AG04450 (cell line): ENCODE results near the gene HSD3B7. TPM values are rescaled to one million over a fixed set of nuclear protein-coding genes. Genes with fewer than 3 reads are reported as not detected.

ENCODE experiments used
- CTCF ChIA-PET: fragments of 300-600, 350-600 bp; formaldehyde crosslinking; extraction: SDS; loops from one replicate; lab custom pipeline; 2022; ENCODE audit warnings: antibody characterized with exemption, inconsistent platforms; lab: Charles Lee
- POLR2A ChIA-PET: fragments of 350-600 bp; formaldehyde crosslinking; extraction: SDS; loops from one replicate; lab custom pipeline; 2021; ENCODE audit warnings: antibody characterized with exemption, inconsistent platforms; lab: Yijun Ruan, JAX
- DNase-seq: peaks from one replicate; pipeline ENCODE4 v3.0.0-alpha.2; 2011; ENCODE audit warnings: low read depth, low spot score
- H3K27ac ChIP-seq: one replicate; pipeline ENCODE4 v1.5.1; 2012; ENCODE audit warnings: low read depth, low read length, control low read depth
- H3K27me3 ChIP-seq: one replicate; pipeline ENCODE4 v1.6.0; 2012; ENCODE audit warnings: low read length; ENCODE audit not compliant: control insufficient read depth, insufficient read depth
- H3K4me3 ChIP-seq: 2 replicates; pipeline ENCODE4 v1.5.1; 2011; ENCODE audit warnings: mild to moderate bottlenecking, low read depth, low read length, control low read depth
- H3K9me3 ChIP-seq: 2 replicates; pipeline ENCODE4 v1.5.1; 2012; ENCODE audit warnings: low read length; ENCODE audit not compliant: control insufficient read depth, insufficient read depth
- polyA plus RNA-seq: library from polyadenylated mRNA; depleted of rRNA; stranded (reverse); fragments of >200 nt; gene quantifications from 2 replicates; pipeline ENCODE4 v1.2.3, GENCODE V29; 2011
- TF ChIP-seq, protein P1 (sequence below): IDR thresholded peaks from 2 replicates; pipeline ENCODE4 v1.5.1; 2011; ENCODE audit warnings: low read depth, low read length, control low read depth, inconsistent platforms

The HSD3B7 gene
- polyA plus RNA-seq, 1 experiment: 6.1 TPM

DNA sequence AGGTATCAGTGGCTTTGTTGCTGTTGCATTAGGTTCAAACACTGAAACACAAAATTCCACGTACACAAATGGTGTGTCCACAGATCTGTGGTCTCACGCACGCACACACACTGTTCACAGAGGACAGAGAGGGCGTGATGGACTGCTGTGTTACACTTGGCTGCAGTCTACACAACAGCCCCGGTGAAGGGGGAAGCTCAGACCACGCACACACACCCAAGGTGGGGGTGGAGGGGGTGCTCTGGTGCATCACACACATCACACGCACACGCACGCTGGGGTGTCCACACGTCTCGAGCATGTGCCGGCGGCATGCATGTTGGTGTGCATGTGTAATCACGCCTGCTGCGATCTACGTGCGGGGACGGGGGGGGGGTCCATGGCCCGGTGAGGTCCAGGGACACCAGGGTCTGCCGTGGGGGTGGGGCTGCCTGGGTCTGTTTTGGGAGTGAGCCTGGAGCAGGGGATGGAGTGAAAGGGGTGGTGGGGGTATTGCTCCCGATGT is 7.3 kb downstream of the HSD3B7 start:
- no peak overlapping the region for H3K27ac ChIP-seq
- no peaks in the 10 kb centered on the region for H3K27me3 ChIP-seq
- H3K4me3 ChIP-seq: no peak overlapping the region
- POLR2A ChIA-PET: interaction anchor here (0.6 kb wide), 1 partner anchor 178 kb away, joined by 3 read pairs; no protein-coding TSS in a partner anchor
- no peak for DNase-seq
- TF ChIP-seq, protein P1, sequence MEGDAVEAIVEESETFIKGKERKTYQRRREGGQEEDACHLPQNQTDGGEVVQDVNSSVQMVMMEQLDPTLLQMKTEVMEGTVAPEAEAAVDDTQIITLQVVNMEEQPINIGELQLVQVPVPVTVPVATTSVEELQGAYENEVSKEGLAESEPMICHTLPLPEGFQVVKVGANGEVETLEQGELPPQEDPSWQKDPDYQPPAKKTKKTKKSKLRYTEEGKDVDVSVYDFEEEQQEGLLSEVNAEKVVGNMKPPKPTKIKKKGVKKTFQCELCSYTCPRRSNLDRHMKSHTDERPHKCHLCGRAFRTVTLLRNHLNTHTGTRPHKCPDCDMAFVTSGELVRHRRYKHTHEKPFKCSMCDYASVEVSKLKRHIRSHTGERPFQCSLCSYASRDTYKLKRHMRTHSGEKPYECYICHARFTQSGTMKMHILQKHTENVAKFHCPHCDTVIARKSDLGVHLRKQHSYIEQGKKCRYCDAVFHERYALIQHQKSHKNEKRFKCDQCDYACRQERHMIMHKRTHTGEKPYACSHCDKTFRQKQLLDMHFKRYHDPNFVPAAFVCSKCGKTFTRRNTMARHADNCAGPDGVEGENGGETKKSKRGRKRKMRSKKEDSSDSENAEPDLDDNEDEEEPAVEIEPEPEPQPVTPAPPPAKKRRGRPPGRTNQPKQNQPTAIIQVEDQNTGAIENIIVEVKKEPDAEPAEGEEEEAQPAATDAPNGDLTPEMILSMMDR: no peak
- no peaks in the 10 kb centered on the region; the same call in 1 of the 2 replicates for H3K9me3 ChIP-seq
- CTCF ChIA-PET: interaction anchor here (2.3 kb wide), 1 partner anchor 8 kb away, joined by 12 read pairs; the partner anchor contains the start of gene HSD3B7

DNA sequence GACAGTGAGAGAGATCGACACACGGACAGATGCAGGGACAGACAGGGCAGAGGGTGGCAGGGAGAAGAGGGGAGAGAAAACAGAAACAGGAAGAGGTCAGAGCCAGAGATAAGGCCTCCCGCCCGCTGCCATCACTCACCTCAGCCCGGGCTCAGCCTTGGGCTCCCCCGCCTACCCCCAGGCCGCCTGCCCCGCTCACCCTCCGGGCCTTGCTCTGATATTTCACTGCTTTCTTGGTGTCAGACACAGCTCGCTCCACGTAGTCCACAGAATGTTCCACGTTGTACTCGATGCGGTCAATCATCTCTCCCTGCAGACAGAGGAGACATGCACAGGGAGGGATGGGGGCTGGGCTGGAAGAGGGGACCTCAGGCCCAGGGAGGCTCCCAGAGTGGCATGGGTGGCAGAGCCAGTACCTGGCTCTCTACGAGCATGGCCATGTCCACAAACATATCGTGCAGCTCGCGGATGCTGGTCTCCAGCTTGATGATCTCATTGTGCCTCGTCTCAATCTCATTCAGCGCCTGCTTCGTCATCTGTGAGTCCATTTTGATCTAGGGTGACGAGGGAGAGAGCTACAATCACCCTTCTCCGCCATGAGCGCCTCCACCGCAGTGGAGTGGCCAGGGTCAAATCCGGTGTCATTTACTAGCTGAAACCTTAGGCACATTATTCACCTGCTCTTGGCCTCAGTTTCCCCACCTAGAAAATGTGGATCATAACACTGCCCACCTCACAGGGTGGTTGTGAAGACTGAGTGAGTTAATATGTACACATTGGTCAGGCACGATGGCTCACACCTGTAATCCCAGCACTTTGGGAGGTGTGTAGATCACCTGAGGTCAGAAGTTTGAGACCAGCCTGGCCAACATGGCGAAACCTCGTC is 8.2 kb downstream of the HSD3B7 start:
- H3K9me3 ChIP-seq: no peaks in the 10 kb centered on the region; the same call in 1 of the 2 replicates
- no peak for DNase-seq
- ChIA-PET CTCF (interaction anchor here (0.6 to 2.3 kb wide), 3 partner anchors 7 to 468 kb away, joined by 6 to 12 read pairs (median 7); partner anchors contain the start of gene HSD3B7), POLR2A (no interaction called here)
- no peak overlapping the region for H3K4me3 ChIP-seq
- no peak overlapping the region for H3K27ac ChIP-seq
- no peaks in the 10 kb centered on the region for H3K27me3 ChIP-seq
- TF ChIP-seq, protein P1: no peak

DNA sequence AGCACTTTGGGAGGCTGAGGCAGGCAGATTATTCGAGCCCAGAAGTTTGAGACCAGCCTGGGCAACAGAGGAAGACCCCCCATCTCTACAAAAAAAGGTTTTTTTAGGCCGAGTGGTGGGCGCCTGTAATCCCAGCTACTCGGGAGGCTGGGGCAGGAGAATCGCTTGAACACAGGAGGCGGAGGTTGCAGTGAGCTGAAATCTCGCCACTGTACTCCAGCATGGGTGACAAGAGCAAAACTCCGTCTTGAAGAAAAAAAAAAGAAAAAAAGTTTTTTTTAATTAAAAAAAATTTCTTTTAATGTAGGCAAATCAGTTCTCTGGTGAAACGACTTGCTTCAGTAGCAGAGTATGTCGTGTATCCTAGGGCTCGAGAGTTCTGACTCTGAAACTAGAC is 10.9 kb downstream of the HSD3B7 start:
- TF ChIP-seq, protein P1: no peak
- DNase-seq: no peak
- Histone ChIP-seq H3K4me3 (no peak overlapping the region), H3K27ac (no peak overlapping the region), H3K27me3 (no peaks in the 10 kb centered on the region), H3K9me3 (no peaks in the 10 kb centered on the region)
- POLR2A ChIA-PET: no interaction called here
- CTCF ChIA-PET: interaction anchor here (1.8 kb wide), 1 partner anchor 146 kb away, joined by 5 read pairs; no protein-coding TSS in a partner anchor

DNA sequence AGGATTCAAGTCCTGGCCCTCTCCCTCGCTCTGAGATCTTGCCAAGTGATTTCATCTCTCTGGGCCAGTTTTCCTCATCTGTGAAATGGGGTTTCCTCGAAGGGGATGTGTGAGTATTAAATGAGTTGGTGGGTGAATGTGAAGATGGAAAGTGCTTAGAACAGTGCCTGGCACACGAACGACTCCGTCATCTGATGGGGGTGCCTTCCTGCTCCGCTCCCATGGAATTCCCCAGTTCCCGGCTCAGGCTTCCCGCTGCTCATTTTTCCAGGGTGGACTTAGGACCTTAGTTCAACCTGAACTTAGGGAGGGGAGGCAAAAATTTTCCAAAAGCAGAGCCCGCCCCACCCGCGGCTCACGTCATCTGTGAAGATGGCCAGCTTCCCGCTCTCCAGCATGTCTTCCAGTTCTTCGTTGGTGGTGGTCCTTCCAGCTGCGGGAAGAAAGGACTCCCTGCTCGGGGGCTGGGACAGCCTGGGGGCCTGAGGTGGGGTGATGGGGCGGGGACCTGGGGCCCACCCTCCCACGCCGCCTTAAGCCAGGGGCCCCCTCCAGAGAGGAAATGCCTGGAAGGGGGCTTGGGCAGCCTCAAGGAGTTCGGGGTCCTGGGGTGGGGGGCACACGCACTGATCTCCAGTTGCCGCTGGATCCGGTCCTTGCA is 11.4 kb downstream of the HSD3B7 start:
- no peak overlapping the region for H3K27ac ChIP-seq
- POLR2A ChIA-PET: interaction anchor here (1.0 kb wide), 2 partner anchors 78 to 146 kb away, joined by 3 to 4 read pairs; partner anchors contain the start of genes ZNF646 and ZNF668
- DNase-seq: no peak
- TF ChIP-seq, protein P1: no peak
- CTCF ChIA-PET: interaction anchor here (1.8 kb wide), 1 partner anchor 146 kb away, joined by 5 read pairs; no protein-coding TSS in a partner anchor
- H3K9me3 ChIP-seq: no peaks in the 10 kb centered on the region
- no peaks in the 10 kb centered on the region for H3K27me3 ChIP-seq
- peak overlapping the region; percentile 59 for H3K4me3 ChIP-seq
